DOHH2 (cell line): Measurements from ENCODE around the gene ZRANB2.

ENCODE experiments used
- H3F3A ChIP-seq: fragments of 200-600 bp; sonication (generic), shearing (Covaris generic); 2 replicates; pipeline ENCODE4 v1.6.0; 2016; ENCODE audit warnings: antibody characterized with exemption, mild to moderate bottlenecking; ENCODE audit not compliant: control insufficient read depth, insufficient read depth
- H3K27ac ChIP-seq: fragments of 200-600 bp; sonication (generic); 2 replicates; pipeline ENCODE4 v1.5.1; 2014; ENCODE audit warnings: low read depth, mild to moderate bottlenecking, low read length, moderate library complexity
- H3K27me3 ChIP-seq: fragments of 200-600 bp; sonication (generic); 2 replicates; pipeline ENCODE4 v1.6.1; 2014; ENCODE audit warnings: mild to moderate bottlenecking, low read length, mixed read lengths; ENCODE audit not compliant: control insufficient read depth
- H3K36me3 ChIP-seq: fragments of 200-600 bp; sonication (generic); 2 replicates; pipeline ENCODE4 v1.6.1; 2014; ENCODE audit warnings: mild to moderate bottlenecking, low read length, moderate library complexity, mixed read lengths; ENCODE audit not compliant: control insufficient read depth
- H3K4me1 ChIP-seq: fragments of 200-600 bp; sonication (generic); 2 replicates; pipeline ENCODE4 v1.6.1; 2014; ENCODE audit warnings: mild to moderate bottlenecking, low read length, mixed read lengths; ENCODE audit not compliant: control insufficient read depth
- H3K4me2 ChIP-seq: fragments of 200-600 bp; sonication (generic); 2 replicates; pipeline ENCODE4 v1.6.0; 2014; ENCODE audit warnings: mild to moderate bottlenecking, low read length, moderate library complexity
- H3K4me3 ChIP-seq: fragments of 200-600 bp; sonication (generic); 2 replicates; pipeline ENCODE4 v1.5.1; 2014; ENCODE audit warnings: mild to moderate bottlenecking, low read length, mixed read lengths
- H3K79me2 ChIP-seq: fragments of 200-600 bp; sonication (generic); 2 replicates; pipeline ENCODE4 v1.6.1; 2014; ENCODE audit warnings: mild to moderate bottlenecking, low read length, mixed read lengths; ENCODE audit not compliant: control insufficient read depth
- H3K9me2 ChIP-seq: fragments of 200-600 bp; sonication (generic); replicated peaks from 2 replicates; pipeline ENCODE4 v1.6.1; 2014; ENCODE audit warnings: mild to moderate bottlenecking, low read length, mixed read lengths; ENCODE audit not compliant: control insufficient read depth
- H3K9me3 ChIP-seq: fragments of 200-600 bp; sonication (generic); 2 replicates; pipeline ENCODE4 v1.6.1; 2014; ENCODE audit warnings: antibody characterized with exemption, low read length, mixed read lengths; ENCODE audit not compliant: control insufficient read depth, insufficient read depth
- H4K20me1 ChIP-seq: fragments of 200-600 bp; sonication (generic); 2 replicates; pipeline ENCODE4 v1.6.0; 2014; ENCODE audit warnings: low read depth, mild to moderate bottlenecking, antibody characterized with exemption, low read length, moderate library complexity; ENCODE audit not compliant: control insufficient read depth, insufficient read depth
- EZH2phosphoT487 ChIP-seq: fragments of 200-600 bp; sonication (generic); IDR thresholded peaks from 2 replicates; pipeline ENCODE4 v1.6.1; 2017; ENCODE audit warnings: borderline replicate concordance, mild to moderate bottlenecking, antibody characterized with exemption, low read length, moderate library complexity, mixed read lengths
- TF ChIP-seq, protein P1 (sequence below): fragments of 200-600 bp; sonication (generic); IDR thresholded peaks from one replicate; pipeline ENCODE4 v1.5.1; 2014; ENCODE audit warnings: antibody characterized with exemption, mild to moderate bottlenecking, low read depth, low read length; ENCODE audit not compliant: poor library complexity, severe bottlenecking

Gene ZRANB2

DNA sequence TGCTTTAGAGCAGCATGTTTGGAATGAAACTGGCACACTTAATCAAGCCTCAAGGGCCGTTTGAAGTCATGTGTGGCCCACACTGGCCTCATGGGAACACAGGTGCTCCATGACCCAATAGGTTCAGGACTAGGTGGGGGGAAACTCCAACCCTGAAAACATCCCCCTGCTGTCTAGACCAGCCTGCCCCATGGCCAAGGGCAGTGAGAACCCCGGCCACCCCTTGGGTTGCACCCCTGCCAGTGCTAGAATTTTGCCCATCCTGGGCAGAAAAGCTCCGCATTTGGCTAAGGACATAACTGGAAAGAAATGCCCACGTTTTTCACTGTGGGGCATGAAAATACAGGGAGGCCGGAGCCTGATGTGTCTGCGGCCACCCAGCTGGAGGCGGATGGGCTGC lies 27.1 kb downstream of the ZRANB2 start:
- no peak overlapping the region for H3K4me3 ChIP-seq
- H3K27me3 ChIP-seq: no peaks in the 10 kb centered on the region
- peaks cover 21% of the 10 kb centered on the region; the same call in 1 of the 2 replicates for H3F3A ChIP-seq
- no peaks in the 10 kb centered on the region for H3K79me2 ChIP-seq
- no peaks in the 10 kb centered on the region for H3K9me3 ChIP-seq
- peaks cover 8% of the 10 kb centered on the region for H3K36me3 ChIP-seq
- no peak overlapping the region for H3K4me2 ChIP-seq
- no peaks in the 10 kb centered on the region for H4K20me1 ChIP-seq
- no peaks in the 10 kb centered on the region for H3K9me2 ChIP-seq
- TF ChIP-seq, protein P1, sequence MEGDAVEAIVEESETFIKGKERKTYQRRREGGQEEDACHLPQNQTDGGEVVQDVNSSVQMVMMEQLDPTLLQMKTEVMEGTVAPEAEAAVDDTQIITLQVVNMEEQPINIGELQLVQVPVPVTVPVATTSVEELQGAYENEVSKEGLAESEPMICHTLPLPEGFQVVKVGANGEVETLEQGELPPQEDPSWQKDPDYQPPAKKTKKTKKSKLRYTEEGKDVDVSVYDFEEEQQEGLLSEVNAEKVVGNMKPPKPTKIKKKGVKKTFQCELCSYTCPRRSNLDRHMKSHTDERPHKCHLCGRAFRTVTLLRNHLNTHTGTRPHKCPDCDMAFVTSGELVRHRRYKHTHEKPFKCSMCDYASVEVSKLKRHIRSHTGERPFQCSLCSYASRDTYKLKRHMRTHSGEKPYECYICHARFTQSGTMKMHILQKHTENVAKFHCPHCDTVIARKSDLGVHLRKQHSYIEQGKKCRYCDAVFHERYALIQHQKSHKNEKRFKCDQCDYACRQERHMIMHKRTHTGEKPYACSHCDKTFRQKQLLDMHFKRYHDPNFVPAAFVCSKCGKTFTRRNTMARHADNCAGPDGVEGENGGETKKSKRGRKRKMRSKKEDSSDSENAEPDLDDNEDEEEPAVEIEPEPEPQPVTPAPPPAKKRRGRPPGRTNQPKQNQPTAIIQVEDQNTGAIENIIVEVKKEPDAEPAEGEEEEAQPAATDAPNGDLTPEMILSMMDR: no peak
- TF ChIP-seq EZH2phosphoT487: no peak
- no peak overlapping the region for H3K27ac ChIP-seq
- H3K4me1 ChIP-seq: no peaks in the 10 kb centered on the region

DNA sequence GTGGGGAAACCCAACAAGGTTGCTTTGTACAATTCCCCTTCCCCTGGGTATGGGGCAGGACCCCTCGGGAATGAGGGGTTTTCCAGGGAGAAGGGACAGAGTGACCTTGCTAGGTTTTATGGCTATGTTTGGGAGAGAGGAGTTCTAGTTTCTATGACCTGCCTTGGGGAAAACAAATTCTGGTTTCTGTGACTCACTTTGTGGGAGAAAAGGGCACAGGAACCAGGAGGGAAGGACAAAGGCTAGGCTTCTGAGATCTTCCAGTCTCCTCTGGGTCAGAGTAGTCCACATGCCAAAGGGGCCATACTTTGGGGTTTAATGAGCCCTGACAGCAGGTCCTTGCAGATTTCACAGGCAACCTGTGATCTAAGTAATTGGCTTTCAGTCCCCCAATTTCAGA lies 27.7 kb downstream of the ZRANB2 start:
- Histone ChIP-seq H3F3A (peaks cover 15% of the 10 kb centered on the region; the same call in 1 of the 2 replicates), H3K4me2 (no peak overlapping the region), H3K27me3 (no peaks in the 10 kb centered on the region)

DNA sequence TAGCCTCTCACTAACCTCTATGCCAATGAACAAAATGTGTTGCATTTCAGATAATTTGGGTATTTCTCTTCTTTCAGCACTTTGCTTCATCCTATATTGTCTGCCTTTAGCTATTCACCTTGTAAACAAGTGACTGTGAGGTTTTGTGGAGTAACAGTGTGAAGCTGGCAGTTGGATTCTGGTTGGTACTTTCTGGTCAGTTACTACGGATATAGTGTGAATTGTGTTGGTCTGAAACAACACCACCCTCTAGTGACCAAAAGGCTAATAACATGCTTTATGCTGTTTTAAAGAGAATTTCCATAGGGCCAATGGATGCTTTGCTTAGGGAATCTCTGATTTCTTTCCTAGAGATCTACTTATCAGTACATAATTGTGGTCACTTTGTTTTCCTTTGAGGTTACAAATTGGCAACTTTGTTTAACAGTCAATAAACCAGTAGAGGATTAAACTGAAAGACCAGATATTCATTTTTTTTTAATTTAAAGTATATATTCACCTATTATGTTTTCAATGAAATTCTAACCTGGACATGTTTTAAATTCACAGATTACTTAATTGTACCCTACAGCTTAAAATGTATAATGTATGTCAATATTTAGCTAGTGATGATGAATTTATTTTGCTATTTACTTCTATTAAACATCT lies 30.8 kb downstream of the ZRANB2 start:
- Histone ChIP-seq H4K20me1 (no peaks in the 10 kb centered on the region), H3K27me3 (no peaks in the 10 kb centered on the region), H3K27ac (no peak overlapping the region), H3K9me3 (no peaks in the 10 kb centered on the region), H3K4me1 (no peaks in the 10 kb centered on the region), H3K36me3 (no peaks in the 10 kb centered on the region), H3K4me3 (no peak overlapping the region), H3K4me2 (no peak overlapping the region), H3F3A (no peaks in the 10 kb centered on the region), H3K79me2 (no peaks in the 10 kb centered on the region), H3K9me2 (no peaks in the 10 kb centered on the region)
- TF ChIP-seq, protein P1: peak; percentile 70
- TF ChIP-seq EZH2phosphoT487: no peak

More for the DNA sequence above, 27.7 kb downstream of the ZRANB2 start:
- H3K9me3 ChIP-seq: no peaks in the 10 kb centered on the region
- H3K27ac ChIP-seq: no peak overlapping the region
- H3K9me2 ChIP-seq: no peaks in the 10 kb centered on the region
- no peaks in the 10 kb centered on the region for H3K4me1 ChIP-seq
- no peak overlapping the region for H3K4me3 ChIP-seq
- peaks cover 4% of the 10 kb centered on the region for H3K36me3 ChIP-seq
- H4K20me1 ChIP-seq: no peaks in the 10 kb centered on the region
- TF ChIP-seq, protein P1: no peak
- TF ChIP-seq EZH2phosphoT487: no peak
- H3K79me2 ChIP-seq: no peaks in the 10 kb centered on the region
